HFFc6 (cell line): Measurements from ENCODE around the gene HPGD. TPM values are rescaled to one million over a fixed set of nuclear protein-coding genes. Genes with fewer than 3 reads are reported as not detected.

Experiments used
- DNase-seq: peaks from one replicate; pipeline ENCODE4 v3.0.0-alpha.2; 2018
- H3K27ac Mint-ChIP-seq: 2 replicates; pipeline ENCODE4 v1.8.0; 2020; ENCODE audit warnings: mild to moderate bottlenecking, mixed read lengths
- H3K27me3 Mint-ChIP-seq: 2 replicates; pipeline ENCODE4 v1.8.0; 2021; ENCODE audit warnings: mild to moderate bottlenecking, moderate library complexity, mixed read lengths; ENCODE audit not compliant: insufficient read depth
- H3K36me3 Mint-ChIP-seq: 2 replicates; pipeline ENCODE4 v1.8.0; 2021; ENCODE audit warnings: low read depth, mixed read lengths
- H3K4me1 Mint-ChIP-seq: 2 replicates; pipeline ENCODE4 v1.8.0; 2020; ENCODE audit warnings: low read depth, mixed read lengths
- H3K4me3 Mint-ChIP-seq: 2 replicates; pipeline ENCODE4 v1.8.0; 2020; ENCODE audit warnings: mild to moderate bottlenecking, moderate library complexity, mixed read lengths
- H3K9me3 Mint-ChIP-seq: 2 replicates; pipeline ENCODE4 v1.8.0; 2020; ENCODE audit warnings: mild to moderate bottlenecking, mixed read lengths
- total RNA-seq, 6 experiments: library from RNA; stranded (reverse); fragmentation: NEBNext Ultra II Directional; extraction: Animal tissue kit (Norgen Biotek cat#: 25700); gene quantifications; 2 replicates in 1 of 6; 3 replicates in 5 of 6; pipeline ENCODE4 v1.2.3, GENCODE V29; 2021
- TF ChIP-seq, protein P1 (sequence below): fragments of 200-600 bp; sonication (generic); IDR thresholded peaks from 2 replicates; pipeline ENCODE4 v1.5.0; 2021; ENCODE audit warnings: antibody characterized with exemption, mild to moderate bottlenecking

Gene HPGD
- total RNA-seq, 6 experiments from 2014 or later = not detected

DNA sequence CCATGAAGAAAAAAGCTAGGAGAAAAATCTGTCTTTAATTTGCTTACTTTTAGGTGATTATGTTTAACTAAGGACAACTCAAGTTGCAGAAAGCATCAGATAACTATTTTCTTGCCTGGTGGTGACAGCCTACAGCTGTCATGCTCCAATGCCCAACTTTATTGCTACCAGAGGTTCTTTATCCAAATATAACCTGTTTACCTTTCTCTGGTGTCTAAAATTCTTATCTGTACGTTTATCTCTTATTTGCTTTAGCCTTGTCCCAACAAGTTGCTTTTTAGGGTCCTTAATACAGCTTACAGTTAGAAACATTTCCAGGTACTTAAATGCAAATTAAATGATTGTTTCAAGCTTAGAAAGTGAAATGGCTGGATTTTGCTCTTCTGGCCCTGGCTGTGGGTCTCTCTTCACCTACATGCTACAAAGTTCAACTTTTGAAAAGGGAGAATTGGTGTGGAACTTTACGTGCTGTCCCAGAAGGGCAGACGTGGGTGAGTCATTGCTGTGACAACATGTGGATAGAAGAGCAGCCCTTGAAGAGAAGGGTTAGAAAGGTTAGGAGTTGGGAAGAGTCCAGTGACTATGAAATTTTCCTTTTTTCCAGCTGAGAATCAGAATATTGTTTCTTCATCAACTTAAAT, 60.7 kb downstream of the HPGD start:
- Mint-ChIP-seq H3K27ac (no peak overlapping the region), H3K36me3 (no peaks in the 10 kb centered on the region), H3K27me3 (no peaks in the 10 kb centered on the region), H3K4me1 (no peaks in the 10 kb centered on the region), H3K4me3 (no peak overlapping the region), H3K9me3 (peaks cover 31% of the 10 kb centered on the region)
- DNase-seq = no peak
- TF ChIP-seq, protein P1, sequence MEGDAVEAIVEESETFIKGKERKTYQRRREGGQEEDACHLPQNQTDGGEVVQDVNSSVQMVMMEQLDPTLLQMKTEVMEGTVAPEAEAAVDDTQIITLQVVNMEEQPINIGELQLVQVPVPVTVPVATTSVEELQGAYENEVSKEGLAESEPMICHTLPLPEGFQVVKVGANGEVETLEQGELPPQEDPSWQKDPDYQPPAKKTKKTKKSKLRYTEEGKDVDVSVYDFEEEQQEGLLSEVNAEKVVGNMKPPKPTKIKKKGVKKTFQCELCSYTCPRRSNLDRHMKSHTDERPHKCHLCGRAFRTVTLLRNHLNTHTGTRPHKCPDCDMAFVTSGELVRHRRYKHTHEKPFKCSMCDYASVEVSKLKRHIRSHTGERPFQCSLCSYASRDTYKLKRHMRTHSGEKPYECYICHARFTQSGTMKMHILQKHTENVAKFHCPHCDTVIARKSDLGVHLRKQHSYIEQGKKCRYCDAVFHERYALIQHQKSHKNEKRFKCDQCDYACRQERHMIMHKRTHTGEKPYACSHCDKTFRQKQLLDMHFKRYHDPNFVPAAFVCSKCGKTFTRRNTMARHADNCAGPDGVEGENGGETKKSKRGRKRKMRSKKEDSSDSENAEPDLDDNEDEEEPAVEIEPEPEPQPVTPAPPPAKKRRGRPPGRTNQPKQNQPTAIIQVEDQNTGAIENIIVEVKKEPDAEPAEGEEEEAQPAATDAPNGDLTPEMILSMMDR = no peak

DNA sequence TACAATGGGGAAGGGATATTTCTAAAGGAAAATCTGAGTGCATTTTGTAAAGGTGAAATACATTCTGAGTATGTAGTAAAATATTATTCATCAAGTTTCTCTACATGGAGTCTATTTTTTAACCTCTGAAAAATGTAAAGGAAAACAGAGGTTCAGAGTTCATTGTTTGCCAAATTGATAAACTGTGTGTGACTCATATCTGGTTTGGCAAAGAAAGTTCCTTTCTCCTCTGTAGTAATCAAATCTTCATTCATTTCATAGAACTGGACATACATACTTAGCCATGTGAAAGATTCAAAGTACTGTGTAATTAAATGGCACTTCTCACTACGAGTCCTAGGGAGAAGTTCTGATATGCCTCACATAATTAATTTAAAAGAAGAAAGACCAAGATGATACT, 61.6 kb downstream of the HPGD start:
- H3K4me1 Mint-ChIP-seq = no peaks in the 10 kb centered on the region
- H3K4me3 Mint-ChIP-seq = no peak overlapping the region
- no peaks in the 10 kb centered on the region for H3K27me3 Mint-ChIP-seq
- DNase-seq = no peak
- no peaks in the 10 kb centered on the region for H3K36me3 Mint-ChIP-seq
- TF ChIP-seq, protein P1 = no peak
- peaks cover 30% of the 10 kb centered on the region for H3K9me3 Mint-ChIP-seq
- no peak overlapping the region for H3K27ac Mint-ChIP-seq

DNA sequence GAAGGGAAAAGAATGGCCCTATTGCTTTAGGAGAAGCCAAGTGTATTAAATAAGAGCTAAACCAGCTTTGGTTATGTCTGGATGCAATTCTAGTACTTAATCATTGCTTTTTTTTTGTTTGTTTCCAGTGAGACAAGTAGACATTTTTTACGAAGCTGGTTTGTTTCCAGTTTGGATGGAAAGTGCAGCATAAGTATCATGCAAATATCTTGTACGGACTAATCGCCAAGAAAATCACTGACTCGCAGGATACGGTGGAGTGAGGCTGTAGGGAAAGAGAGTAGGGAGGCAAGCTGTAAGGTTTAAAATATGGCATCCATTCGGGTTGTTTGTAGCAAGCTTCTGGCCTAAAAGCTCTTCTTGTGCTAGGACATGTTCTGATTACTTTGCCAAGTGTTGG, 64.8 kb downstream of the HPGD start:
- no peaks in the 10 kb centered on the region for H3K36me3 Mint-ChIP-seq
- no peaks in the 10 kb centered on the region for H3K4me1 Mint-ChIP-seq
- DNase-seq = no peak
- H3K27ac Mint-ChIP-seq = no peak overlapping the region
- TF ChIP-seq, protein P1 = no peak
- H3K9me3 Mint-ChIP-seq = peaks cover 22% of the 10 kb centered on the region
- no peaks in the 10 kb centered on the region for H3K27me3 Mint-ChIP-seq
- H3K4me3 Mint-ChIP-seq = no peak overlapping the region

DNA sequence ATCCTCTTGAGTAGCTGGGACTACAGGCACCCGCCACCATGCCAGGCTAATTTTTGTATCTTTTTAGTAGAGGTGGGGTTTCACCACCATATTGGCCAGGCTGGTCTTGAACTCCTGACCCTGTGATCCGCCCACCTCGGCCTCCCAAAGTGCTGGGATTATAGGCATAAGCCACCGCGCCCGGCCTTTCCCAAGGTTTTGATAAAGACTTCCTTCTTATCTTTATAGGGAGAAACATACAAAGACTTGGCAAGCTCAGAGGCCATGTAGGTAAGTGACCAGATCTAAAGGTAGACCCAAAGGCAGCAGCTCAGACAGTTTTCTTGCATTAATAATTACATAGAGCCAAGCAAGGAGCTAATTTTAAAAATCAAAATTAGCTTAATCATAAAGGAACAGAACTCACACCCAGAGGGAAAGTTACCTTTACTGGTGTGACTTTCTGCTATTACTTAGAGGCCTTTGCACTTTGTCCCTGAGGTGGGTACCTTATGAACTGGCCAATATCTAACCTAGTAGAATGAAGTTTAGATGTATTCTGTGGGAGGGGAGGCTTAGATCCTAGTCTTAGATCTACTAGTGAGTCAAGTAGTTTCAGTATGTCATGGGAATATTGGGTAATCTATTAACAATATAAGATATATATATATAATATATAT, 67.3 kb downstream of the HPGD start:
- TF ChIP-seq, protein P1 = no peak
- Mint-ChIP-seq H3K9me3 (peaks cover 14% of the 10 kb centered on the region), H3K4me1 (no peaks in the 10 kb centered on the region), H3K27me3 (no peaks in the 10 kb centered on the region), H3K36me3 (no peaks in the 10 kb centered on the region), H3K27ac (no peak overlapping the region), H3K4me3 (no peak overlapping the region)
- DNase-seq = no peak

DNA sequence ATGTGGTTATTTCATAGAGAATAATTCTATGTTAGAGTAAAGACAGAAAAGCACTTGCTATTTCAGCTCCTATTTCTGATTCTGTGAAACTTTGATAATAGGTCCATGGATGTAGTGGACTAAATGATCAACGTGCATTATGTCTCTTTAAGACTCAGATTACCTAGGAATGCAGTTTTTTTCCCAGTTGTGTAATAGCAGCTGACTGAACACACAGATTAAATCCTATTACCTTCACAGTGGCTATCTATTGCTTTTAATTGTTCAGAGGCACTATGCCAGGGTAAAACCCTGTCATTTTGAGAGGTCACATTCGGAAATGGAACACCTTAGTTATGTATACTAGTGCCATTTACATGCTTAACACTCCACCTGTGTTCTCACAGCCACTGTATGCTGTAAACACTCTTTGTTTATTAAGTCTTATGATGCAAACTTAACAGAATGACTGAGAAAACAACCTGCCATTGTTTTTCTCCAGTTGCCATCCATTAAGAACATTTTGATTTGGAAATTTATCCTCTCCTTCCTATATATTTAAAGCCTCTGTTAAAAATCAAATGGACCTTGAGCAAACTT, 70.5 kb downstream of the HPGD start:
- no peaks in the 10 kb centered on the region for H3K36me3 Mint-ChIP-seq
- no peaks in the 10 kb centered on the region for H3K27me3 Mint-ChIP-seq
- H3K4me1 Mint-ChIP-seq = no peaks in the 10 kb centered on the region
- peaks cover 9% of the 10 kb centered on the region for H3K9me3 Mint-ChIP-seq
- DNase-seq = no peak
- TF ChIP-seq, protein P1 = no peak
- no peak overlapping the region for H3K27ac Mint-ChIP-seq
- H3K4me3 Mint-ChIP-seq = no peak overlapping the region
